GM19452 (cell line): ENCODE data around the gene PLD1.

Source experiments
- ATAC-seq: cut with Tn5 transposase; IDR thresholded peaks from one replicate; pipeline ENCODE4 v1.9.1; 2021; ENCODE audit not compliant: unreplicated experiment

Gene PLD1

DNA sequence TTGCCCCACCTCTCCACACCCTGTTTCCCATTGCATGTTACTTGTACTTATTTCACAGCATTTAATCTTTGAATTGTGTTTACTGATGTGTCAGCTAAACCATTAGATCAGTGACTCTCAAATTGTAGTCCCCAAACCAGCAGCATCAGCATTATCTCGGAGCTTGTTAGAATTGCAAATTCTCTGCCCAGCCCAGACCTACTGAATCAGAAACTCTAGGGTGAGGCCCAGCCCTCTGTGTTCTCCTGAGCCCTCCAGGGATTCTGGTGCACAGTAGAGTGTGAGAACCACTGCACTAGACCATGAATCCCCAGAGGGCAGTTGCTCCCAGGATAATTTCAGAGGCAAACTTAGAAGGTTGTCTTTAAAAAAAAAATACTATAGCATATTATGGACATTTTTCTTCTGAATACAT is 13.0 kb downstream of the PLD1 start:
- peak; percentile 65 for ATAC-seq

DNA sequence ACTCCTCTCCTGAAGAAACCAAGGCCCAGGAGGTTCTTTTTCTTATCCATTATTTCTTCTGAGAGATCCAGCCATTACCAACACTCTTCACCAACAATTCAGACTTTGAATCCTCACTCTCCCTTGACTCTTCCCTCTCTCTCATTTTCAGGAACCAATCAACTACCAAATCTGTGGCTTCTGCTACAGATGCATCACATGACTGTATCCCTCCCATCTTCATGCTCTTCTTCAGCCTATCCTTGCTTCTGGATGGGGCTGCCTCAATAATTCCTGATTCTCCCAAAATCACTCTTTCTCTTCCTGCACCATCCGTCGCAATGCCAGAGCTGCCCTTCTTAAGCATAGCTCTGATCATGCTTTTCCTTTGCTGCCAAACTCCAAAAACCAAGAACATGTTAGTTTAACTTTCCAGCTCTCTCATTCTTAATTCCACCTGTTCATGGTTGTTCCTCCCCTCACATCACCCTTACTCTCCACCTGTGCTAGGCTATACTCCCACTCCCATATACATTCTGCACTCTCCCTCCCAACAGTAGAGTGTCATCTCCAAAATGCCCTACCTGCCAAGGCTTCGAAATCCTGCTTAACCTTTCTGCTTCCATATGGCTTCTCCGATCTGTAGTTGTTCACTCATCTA is 13.5 kb downstream of the PLD1 start:
- peak; percentile 9 for ATAC-seq

DNA sequence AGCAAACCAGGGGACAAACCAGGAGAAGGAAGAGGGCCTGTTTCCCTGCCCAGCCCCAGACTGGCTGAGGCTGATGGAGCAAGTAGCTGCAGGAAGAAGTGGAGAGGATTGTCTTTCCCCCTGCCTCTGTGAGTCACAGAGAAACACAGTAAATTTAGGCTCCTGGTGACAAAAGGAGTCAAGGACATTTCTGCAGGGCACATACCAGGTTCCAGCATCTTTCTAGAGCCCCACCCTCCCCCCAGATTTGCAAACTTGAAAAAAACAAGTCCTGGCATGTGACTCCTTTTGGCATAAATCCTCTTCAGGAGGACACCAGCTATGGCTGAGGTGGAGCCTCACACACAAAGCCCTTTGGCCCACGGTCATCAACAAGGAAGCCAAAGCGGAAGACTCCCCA is 17.8 kb downstream of the PLD1 start:
- no peak for ATAC-seq

DNA sequence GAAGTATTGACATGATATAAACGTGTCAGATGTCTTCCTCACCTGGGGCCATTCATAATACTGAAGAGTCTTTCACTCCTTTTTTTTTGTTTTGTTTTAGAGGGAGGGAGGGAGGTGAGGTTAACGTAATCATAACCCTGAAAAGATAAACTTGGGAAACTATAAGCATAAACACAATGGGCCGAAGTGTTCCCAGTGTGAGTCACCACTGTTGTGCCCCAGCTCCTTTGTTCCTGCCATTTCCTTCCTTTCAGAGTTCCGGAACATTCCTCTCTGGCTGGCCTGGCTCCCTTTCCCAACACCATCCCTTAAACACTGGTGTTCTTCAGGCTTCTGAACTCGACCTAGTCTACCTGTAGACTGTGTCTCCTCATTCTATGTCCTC is 18.6 kb downstream of the PLD1 start:
- no peak for ATAC-seq

DNA sequence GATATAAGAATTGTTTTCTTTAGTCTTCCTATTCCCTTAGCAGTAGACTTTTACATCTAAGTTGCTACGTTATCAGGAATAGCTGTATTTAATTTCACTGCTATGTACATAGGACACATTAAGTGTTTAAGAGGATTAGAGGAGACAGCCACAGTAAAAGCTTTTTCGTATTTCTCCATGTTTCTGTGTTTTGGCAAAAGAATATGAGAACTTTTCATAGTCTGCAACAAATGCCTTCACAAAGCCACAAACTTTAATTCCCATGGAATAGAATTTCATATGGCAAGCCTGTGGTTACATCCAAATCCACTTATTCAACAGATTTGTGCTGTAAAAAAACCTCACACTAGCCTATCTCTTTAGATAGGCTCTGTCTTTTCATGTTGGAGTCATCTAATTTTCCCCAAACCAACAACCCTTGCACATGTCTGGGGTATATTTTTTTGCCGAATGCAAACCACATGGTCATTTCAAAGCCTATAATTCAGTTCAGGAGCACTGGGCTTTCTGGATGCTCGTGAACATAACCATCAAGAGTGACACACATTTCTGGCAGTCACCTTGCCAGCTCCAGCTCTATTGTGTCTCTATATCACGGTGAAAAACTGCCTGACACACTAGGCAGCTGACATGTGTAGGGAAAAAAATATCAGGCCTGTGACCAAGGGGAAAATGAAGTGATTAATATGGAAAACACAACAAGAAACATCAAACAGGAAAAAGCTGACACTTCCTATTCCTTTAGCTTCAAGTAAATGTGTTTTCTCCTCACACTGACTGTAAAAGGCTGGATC is 19.2 kb downstream of the PLD1 start:
- no peak for ATAC-seq

DNA sequence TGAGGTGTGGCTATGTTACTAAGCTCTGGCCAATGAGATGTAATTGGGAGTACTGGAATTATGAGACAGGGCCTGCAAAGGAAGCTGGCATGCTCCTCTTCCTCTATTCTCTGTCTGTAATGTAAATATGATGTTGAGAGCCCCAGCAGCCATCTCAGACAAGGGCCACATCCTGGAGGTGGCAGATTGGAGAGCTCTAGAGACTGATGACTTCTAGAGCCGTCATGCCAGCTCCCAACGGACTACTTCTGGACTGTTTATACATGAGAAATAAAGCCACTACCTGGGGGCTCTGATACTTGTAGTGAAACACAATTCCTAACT is 19.7 kb downstream of the PLD1 start:
- ATAC-seq, result no peak

DNA sequence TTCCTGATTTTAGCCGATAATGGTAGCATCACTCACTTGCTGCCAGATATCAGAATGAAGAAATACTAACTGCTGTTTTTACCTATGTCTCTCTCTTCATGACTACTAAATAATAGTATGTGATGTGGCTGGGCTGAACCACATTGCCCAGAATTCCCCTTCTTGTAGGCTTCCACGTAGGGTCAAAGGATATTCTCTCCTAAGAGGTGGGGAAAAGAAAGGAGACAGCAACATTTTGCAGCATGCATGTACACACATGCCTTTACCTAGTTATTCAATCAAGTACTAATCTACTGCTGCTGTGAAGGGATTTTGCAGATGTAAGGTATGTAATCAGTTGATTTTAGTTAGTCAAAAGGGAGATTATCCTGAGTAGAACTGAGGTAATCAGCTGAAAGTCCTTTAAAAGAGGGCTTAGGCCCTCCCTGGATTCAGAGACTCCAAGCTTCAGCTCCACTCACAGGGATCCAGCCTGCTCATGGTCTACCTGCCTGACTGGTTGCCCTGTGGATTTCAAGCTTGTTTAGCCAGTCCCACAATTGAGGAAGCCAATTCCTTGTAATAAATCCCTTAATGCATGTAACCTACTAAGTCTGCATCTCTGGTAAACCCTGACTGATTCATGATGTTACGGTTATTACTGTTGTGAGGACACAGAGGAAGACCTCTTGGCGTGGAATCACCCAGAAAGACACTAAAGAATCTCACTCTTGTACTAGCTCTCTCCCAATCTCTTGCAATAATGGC is 20.4 kb downstream of the PLD1 start:
- no peak for ATAC-seq

DNA sequence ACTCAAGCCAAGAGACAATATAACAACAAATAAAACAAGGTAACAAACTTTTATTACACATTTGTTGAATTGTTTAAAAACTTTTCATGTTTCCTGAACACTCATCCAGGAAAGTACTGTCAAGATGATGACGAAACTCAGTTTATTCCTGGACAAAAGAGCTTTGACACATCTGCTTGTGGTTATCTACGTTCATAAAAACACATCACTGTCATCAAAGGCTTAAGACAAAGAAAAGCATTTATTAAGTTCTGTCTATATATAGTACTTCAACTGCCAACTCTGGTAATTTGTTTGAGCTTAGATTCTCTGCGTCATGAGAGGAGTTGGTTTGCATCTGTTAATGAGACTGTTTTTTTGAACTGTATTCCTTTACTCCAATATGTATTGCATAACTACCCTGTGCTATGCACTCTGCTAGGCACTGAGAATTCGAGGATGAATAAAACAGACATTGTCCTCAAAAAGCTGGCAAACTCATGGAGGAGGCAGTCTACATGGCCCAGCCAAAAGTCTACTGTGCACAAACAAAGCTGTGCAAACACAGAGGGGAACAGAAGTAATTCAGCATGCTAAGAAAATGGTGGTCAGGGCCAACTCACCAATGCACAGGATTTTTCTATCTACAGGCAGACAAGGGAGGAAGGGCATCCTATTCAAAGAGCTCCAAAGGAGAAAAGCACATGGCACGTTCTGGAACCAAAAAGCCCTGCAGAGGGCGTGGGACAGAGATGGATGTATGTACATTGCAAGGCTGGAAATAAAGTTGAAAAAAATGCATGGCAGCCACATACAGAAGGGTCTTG is 21.5 kb downstream of the PLD1 start:
- ATAC-seq, result no peak

DNA sequence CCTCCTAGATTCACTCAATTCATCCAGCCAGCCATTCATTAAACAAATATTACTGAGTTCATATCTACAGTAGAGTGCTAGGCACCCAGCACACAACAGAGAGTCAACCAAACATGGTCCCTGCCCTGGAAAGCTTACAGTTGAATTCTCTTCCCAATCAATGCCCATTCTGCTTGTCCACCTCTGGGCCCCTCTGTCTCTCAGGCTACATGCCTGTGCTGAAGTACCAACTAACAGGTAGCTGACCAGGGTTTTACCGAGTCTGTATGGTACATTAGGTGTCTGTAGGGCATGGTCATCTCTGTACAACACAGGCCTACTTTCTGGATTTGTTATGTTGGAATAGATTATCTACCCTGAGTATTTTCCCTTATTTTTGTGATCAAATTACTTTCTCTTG is 23.3 kb downstream of the PLD1 start:
- ATAC-seq, result no peak

DNA sequence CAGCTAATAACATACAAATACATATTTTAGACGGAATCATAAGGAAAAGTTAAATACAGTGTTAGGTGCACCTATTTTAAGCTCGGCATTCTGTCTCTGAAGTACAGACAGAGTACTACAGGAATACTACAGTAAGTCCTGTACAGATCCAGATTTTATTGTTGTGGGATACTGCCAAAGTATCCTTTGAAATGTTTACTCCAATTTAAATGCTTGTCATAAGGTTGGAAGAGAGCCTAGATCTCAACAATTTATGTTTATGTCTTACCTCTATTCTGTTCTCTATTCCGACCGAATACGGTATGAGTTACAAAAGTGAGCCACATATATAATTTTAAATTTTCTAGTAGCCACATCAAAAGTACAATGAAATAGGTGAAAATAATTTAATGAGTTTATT is 25.3 kb downstream of the PLD1 start:
- ATAC-seq, result no peak

DNA sequence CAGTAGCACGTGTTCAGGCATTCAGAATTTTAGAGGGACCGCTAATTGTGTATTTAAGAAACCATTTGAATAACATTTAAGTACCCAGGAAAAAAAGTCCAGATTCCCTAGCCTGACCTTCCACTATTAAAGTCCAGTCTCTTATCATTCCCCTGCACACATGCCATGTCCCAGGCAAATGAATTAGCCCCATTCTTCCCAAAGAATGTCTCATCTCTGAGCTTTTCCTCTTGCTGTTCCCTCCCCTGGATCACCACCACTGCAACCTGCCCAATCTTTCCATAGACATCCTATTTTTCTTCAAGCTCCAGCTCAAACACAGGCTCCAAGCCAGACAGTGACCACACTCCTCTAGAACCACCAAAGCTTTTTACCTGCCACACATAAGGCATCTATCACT is 25.9 kb downstream of the PLD1 start:
- no peak for ATAC-seq

DNA sequence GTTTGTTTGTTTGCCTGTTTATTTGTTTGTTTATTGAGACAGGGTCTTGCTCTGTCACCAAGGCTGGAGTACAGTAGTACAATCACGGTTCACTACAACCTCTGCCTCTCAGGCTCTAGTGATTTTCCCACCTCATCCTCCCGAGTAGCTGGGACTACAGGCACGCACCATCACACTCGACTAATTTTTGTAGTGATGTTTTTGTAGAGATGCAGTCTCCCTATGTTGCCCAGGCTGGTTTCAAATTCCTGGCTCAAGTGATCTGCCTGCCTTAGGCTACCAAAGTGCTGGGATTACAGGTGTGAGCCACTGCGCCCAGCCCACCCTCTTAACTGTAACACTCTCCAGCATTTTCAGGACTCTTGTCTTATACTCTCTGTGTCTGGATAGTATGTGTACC is 26.7 kb downstream of the PLD1 start:
- ATAC-seq, result no peak

DNA sequence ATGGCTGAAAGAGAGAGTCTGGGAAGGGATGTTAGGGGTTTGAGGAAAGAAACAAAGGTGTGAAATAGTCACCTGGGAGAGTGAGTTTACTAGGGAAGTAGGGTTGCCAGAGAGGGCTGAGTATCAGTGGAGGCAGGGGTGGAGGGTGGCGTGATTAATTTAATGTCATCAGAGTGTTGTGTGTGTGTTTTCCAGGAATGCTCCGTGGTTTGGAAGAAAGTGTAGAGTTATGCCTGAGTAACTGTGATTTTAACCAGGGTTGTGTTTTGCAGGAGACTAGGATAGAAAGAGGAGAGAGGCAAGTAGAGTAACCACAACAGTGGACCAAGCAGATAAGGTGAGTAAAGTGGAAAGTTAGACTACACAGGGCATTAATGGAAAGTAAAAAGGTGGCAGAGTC is 27.2 kb downstream of the PLD1 start:
- no peak for ATAC-seq

DNA sequence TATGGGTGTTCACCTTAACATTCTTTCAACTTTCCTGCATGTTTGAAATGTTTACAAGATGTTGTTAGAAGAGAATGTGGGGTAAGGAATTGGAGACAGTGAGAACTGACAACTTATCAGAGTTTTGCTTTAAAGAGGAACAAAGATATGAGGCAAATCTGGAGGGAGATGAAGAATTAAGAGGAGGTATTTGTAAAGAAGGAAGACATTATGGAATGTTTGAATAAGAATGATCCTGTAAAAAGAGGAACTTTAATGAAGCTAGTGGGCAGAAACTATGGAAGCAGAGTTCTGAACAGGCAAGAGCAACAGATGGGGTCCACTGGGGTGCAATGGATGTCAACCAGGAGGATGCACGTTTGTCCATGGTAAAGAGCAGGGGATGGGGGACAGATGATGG is 27.7 kb downstream of the PLD1 start:
- ATAC-seq, result no peak

DNA sequence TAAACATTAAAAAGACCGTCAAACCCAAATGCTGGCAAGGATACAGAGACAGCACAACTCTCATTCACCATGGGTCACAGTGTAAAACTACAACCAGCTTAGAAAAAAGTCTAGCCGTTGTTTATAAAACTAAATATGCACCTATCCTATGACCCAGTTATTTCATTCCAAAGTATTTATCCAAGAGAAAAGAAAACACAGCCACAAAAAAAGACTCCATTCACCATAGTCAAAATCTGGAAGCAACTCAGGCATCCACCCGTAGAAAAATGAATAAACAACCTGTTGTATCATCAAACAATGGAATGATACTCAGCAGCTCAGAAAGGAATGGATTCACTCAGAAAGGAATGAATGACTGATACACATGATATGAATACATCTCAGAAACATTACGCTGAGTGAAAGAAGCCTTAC is 28.6 kb downstream of the PLD1 start:
- ATAC-seq, result no peak

DNA sequence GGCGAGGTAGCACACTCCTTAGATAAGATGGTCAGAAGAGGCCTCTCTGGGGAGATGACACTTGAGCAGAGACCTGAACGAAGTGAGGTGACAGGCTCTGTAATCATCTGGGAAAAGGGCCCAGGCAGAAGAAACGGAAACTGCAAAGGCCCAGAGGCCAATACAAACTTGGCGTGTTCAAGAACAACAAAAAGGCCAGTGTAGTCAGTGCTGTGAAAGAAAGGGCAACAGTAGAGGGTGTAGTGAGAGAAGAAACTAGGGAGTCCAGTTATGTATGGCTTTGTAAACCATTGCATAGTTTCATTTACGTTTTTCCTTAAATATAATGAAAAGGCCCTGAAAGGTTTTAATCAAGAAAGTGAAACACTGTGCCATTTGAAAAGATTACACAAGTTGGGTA is 31.8 kb downstream of the PLD1 start:
- no peak for ATAC-seq

DNA sequence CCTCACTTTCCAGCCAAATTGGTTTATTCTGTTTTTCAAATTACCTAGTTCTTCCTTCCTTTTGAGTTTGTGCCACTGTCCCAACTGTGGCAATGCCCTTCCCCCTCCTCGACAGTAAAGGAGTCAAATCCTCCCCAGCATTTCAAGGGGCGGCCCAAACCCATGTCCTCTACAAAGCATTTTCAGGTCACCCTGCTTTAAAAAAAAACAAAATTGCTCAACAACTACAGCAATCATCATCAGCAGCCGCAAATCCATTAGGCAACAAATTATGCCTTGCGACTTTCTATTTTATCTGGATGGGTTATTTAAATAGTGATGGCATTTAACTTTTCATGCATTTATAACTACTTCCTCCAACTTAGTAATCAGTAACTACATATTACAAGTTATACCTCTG is 32.7 kb downstream of the PLD1 start:
- ATAC-seq, result no peak

DNA sequence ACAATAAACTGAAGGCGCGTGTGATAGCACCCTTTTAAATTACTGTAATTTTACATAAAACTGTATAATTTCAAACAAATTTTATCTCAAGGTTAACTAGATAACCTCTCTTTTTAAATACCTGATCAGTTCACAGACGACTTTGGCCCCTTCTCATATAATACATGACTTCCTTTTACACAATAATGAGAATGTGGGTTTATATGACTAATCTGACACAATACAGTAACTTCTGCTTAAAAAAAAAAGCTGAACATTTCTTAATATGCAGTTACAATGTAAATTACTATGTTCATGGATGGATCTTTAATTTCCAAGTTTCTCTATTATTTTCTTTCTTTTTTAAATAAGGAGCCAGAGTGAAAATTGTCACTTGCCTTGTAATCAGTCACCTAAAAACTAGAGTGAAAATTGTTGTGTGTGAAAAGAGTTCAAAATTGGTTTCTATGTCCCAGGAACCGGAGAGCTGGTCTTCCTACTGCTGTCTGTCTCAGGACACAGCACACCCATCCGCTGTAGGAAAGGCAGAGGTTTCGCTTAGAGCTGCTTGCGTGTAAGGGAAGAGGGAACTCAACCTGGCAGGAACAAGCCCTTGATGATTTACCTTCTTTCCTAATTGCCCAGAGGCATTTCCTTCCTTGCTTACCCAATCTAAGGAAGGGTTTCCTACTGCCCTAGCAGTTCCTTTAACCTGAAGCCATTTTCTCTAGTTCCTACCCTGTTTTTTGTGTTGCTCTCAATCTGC is 33.3 kb downstream of the PLD1 start:
- ATAC-seq, result no peak

DNA sequence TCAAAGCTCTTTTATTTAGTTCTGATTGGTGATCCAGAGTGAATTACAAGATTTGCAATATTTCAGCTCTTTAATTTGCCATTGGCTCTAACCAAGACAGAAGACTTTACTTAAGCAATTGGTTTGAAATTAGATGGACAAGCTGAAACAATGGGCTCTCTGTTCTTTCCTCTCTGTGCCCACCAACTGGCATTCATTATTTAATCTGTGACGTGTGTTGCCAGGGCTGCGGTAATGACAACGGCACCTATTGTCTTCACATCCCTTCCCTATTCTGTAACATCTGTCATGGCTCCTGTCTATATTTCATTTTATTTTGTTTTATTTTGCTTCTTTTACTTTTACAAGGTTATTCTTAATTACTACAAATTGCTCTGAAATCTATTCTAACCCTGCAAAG is 33.9 kb downstream of the PLD1 start:
- ATAC-seq, result no peak

DNA sequence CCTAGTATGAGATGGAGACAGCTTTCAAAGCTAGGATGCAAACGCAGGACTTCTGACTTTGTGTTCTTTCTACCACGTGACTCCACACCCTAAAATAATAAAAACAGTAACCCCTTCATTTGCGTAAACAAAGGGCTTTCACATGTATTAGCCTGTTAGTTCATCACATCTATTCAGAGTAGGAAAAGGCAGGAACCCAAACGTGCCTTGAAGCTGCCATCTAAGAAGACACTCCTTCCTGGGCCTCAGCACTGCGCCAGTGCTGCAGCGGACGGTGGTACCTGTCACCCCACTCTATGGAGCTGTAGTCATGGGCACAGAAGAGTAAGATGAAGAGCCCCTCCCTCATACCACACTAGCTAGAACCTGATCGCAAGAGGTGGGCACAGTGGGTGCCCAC is 34.3 kb downstream of the PLD1 start:
- ATAC-seq, result no peak

DNA sequence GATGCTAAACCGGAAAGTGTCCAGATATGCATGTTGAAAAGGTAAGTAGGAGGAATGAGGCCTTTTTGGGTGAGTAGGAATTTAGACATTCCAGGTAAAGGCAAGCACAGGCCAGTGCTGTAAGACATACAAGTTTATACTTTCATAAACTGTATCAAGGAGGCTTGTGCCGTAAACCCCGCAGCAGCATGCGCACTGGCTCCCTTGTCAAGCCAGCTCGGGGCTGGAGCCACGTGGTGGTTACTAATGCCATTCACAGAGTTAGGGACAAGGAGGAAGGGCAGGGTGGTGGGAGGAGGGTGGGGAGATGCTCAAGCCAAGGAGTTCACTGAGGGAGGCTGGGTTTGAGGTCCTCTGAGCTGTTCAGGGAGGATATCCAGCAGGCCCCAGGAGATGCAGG is 35.8 kb downstream of the PLD1 start:
- ATAC-seq, result no peak
